Lung (tissue), 12 donors: ENCODE data around the gene CLEC2D. TPM values are rescaled to one million over a fixed set of nuclear protein-coding genes. Genes with fewer than 3 reads are reported as not detected.

Experiments used
- ATAC-seq: fragments of 200-7000 bp; cut with Tn5 transposase; one replicate; pipeline ENCODE4 v1.9.1; 2020; ENCODE audit warnings: moderate number of reproducible peaks; ENCODE audit not compliant: insufficient read depth, low FRiP score
- DNase-seq, 3 donors: peaks; one replicate each; pipeline ENCODE4 v3.0.0-alpha.2; 2013 to 2017
- H3K27ac ChIP-seq, 2 donors: one replicate each; pipeline ENCODE4 v1.5.1; 2013; ENCODE audit warnings: mild to moderate bottlenecking in 2 of 2, moderate library complexity in 2 of 2, control low read depth in 1 of 2, inconsistent platforms in 1 of 2, low read depth in 1 of 2, low read length in 1 of 2
- H3K27me3 ChIP-seq, 3 donors: one replicate each; pipeline ENCODE4 v1.5.1; 2013; ENCODE audit warnings: low read length in 2 of 3; ENCODE audit not compliant: control insufficient read depth in 3 of 3, insufficient read depth in 3 of 3
- H3K36me3 ChIP-seq, 4 donors: one replicate each; pipeline ENCODE4 v1.5.1; 2013; ENCODE audit warnings: low read length in 4 of 4, mild to moderate bottlenecking in 1 of 4, moderate library complexity in 1 of 4; ENCODE audit not compliant: control insufficient read depth in 4 of 4, insufficient read depth in 4 of 4
- H3K4me1 ChIP-seq, 5 donors: one replicate each; pipeline ENCODE4 v1.5.1; 2013; ENCODE audit warnings: low read length in 5 of 5, mild to moderate bottlenecking in 2 of 5, moderate library complexity in 1 of 5; ENCODE audit not compliant: control insufficient read depth in 5 of 5, insufficient read depth in 5 of 5
- H3K4me3 ChIP-seq: one replicate; pipeline ENCODE4 v1.5.1; 2013; ENCODE audit warnings: mild to moderate bottlenecking, control low read depth, moderate library complexity
- H3K9ac ChIP-seq, 2 donors: one replicate each; pipeline ENCODE4 v1.5.1; 2013; ENCODE audit warnings: low read length in 2 of 2, control low read depth in 1 of 2; ENCODE audit not compliant: insufficient read depth in 1 of 2
- H3K9me3 ChIP-seq, 4 donors: one replicate each; pipeline ENCODE4 v1.5.1; 2013; ENCODE audit warnings: low read length in 3 of 4, mild to moderate bottlenecking in 1 of 4, moderate library complexity in 1 of 4; ENCODE audit not compliant: control insufficient read depth in 4 of 4, insufficient read depth in 3 of 4
- CTCF ChIP-seq: IDR thresholded peaks from 2 replicates; pipeline ENCODE4 v1.5.1; 2012; ENCODE audit warnings: mild to moderate bottlenecking; ENCODE audit errors: control extremely low read depth, extremely low read depth
- WGBS, 2 donors: extraction: QIAGEN DNeasy Blood & Tissue Kit; methylation state at CpG; one replicate each; pipeline ENCODE4 v1.1.7; 2013; 5-methylcytosine and 5-hydroxymethylcytosine counted together
- polyA plus RNA-seq, 2 donors: library from polyadenylated mRNA; stranded (reverse); fragments of 200-250 nt; gene quantifications; one replicate each; pipeline ENCODE4 v1.2.1, GENCODE V29; 2013
- total RNA-seq, 2 donors: library from RNA; depleted of rRNA in 1 of 2; stranded (reverse); fragments of >200 nt in 1 of 2; gene quantifications; one replicate each; pipeline ENCODE4 v1.2.1, GENCODE V29; 2014 to 2021
- donor health status: control.
- donor health status: control.
- donor health status: Bipolar disorder and iron deficiency.
- donor health status: healthy.
- donor health status: DM: yes; HTN: yes; CAD: no.

The CLEC2D gene
- total and polyA plus RNA-seq, 4 donors = 4.4 to 30.5 (median 9.0) TPM

- H3K27ac ChIP-seq = no peak overlapping the region
- ATAC-seq (no peak), DNase-seq (no peak)
- H3K9me3 ChIP-seq = no peaks in the 10 kb centered on the region
- H3K9ac ChIP-seq = no peak overlapping the region
- 85 to 91% methylated on average over 6 of the region's 6 CpGs for WGBS, 2 donors
- no peak for TF ChIP-seq CTCF
- H3K36me3 ChIP-seq = no peaks in the 10 kb centered on the region
- no peak overlapping the region for H3K4me3 ChIP-seq
- no peaks in the 10 kb centered on the region for H3K27me3 ChIP-seq
- no peaks in the 10 kb centered on the region for H3K4me1 ChIP-seq
Observed at GRCh38 chr12:9730591-9730990, 61.1 kb downstream of the CLEC2D start.

GRCh38 chr12:9731393-9731792 is 61.9 kb downstream of the CLEC2D start:
- H3K9ac ChIP-seq = no peak overlapping the region
- H3K4me1 ChIP-seq = no peaks in the 10 kb centered on the region
- 66 to 74% methylated on average over 6 of the region's 6 CpGs for WGBS, 2 donors
- DNase-seq (no peak), ATAC-seq (no peak)
- no peaks in the 10 kb centered on the region for H3K27me3 ChIP-seq
- H3K9me3 ChIP-seq = no peaks in the 10 kb centered on the region
- H3K27ac ChIP-seq = no peak overlapping the region
- no peaks in the 10 kb centered on the region for H3K36me3 ChIP-seq
- TF ChIP-seq CTCF = no peak
- no peak overlapping the region for H3K4me3 ChIP-seq

- WGBS, 2 donors = 70 to 73% methylated on average over 2 of the region's 2 CpGs
- ATAC-seq (no peak), DNase-seq (no peak)
- no peak for TF ChIP-seq CTCF
- H3K4me3 ChIP-seq = no peak overlapping the region
- H3K27ac ChIP-seq = no peak overlapping the region
- H3K27me3 ChIP-seq = no peaks in the 10 kb centered on the region
- peaks cover 0 to 4% (median 0%) of the 10 kb centered on the region in 5 donors for H3K4me1 ChIP-seq
- no peaks in the 10 kb centered on the region for H3K36me3 ChIP-seq
- H3K9ac ChIP-seq = no peak overlapping the region
- no peaks in the 10 kb centered on the region for H3K9me3 ChIP-seq
Observed at GRCh38 chr12:9731797-9732196, 62.3 kb downstream of the CLEC2D start.

- ATAC-seq (no peak), DNase-seq (no peak)
- Histone ChIP-seq H3K4me1 (peaks cover 0 to 8% (median 0%) of the 10 kb centered on the region in 5 donors), H3K4me3 (no peak within 1 kb of the TSS), H3K36me3 (no peaks in the 10 kb centered on the region), H3K9ac (no peak within 1 kb of the TSS), H3K27ac (no peak within 1 kb of the TSS), H3K9me3 (no peaks in the 10 kb centered on the region), H3K27me3 (no peaks in the 10 kb centered on the region)
- WGBS, 2 donors = 65 to 73% methylated on average over 8 of the region's 8 CpGs
- no peak for TF ChIP-seq CTCF
Observed at GRCh38 chr12:9732921-9733461, 63.5 kb downstream of the CLEC2D start, which contains the start of gene CLECL1. CLECL1 (minus strand) TSS chr12:9733097.
